Fibroblast of pulmonary artery (primary cell): ENCODE results near the gene MRPS35.
A peak's percentile ranks its signal among the peaks of the same experiment; 100 is the strongest.

Experiments used
- DNase-seq: peaks from one replicate; pipeline ENCODE4 v3.0.0-alpha.2; 2010; ENCODE audit warnings: low read depth
- H3K4me3 ChIP-seq: replicated peaks from 2 replicates; pipeline ENCODE4 v1.5.1; 2011; ENCODE audit warnings: low read depth, mild to moderate bottlenecking, control low read depth, low read length, moderate library complexity
- CTCF ChIP-seq: IDR thresholded peaks from 2 replicates; pipeline ENCODE4 v1.5.1; 2011; ENCODE audit warnings: mild to moderate bottlenecking, control low read depth, low read length, inconsistent platforms; ENCODE audit errors: missing control alignments

The MRPS35 gene

GRCh38 chr12:27779920-27780611, 69.4 kb downstream of the MRPS35 start, which contains the start of the genes KLHL42 and MANSC4:
TSS of gene KLHL42 (plus strand) at chr12:27780233. CDS start at chr12:27780331, 98 bp downstream.
TSS of gene MANSC4 (minus strand) at chr12:27780236. CDS start at chr12:27771276, 8,960 bp downstream.
- TF ChIP-seq CTCF, result no peak
- DNase-seq, result peak; percentile 73
- peak within 1 kb of the TSS; percentile 76 for H3K4me3 ChIP-seq

- no peak for TF ChIP-seq CTCF
- peak overlapping the region; percentile 76 for H3K4me3 ChIP-seq
- DNase-seq, result peak; percentile 79
These were observed 70.2 kb downstream of the MRPS35 start for GRCh38 chr12:27780612-27781408.

GRCh38 chr12:27781680-27782079, 71.0 kb downstream of the MRPS35 start:
- peak; percentile 64 for DNase-seq
- H3K4me3 ChIP-seq, result peak overlapping the region; percentile 76
- TF ChIP-seq CTCF, result no peak

- no peak for DNase-seq
- H3K4me3 ChIP-seq, result no peak overlapping the region
- TF ChIP-seq CTCF, result no peak
These were observed 71.8 kb downstream of the MRPS35 start for GRCh38 chr12:27782481-27782880.

- peak overlapping the region; percentile 8 for H3K4me3 ChIP-seq
- TF ChIP-seq CTCF, result no peak
- DNase-seq, result peak; percentile 73
These were observed 75.4 kb downstream of the MRPS35 start for GRCh38 chr12:27785882-27786570.

- H3K4me3 ChIP-seq, result no peak overlapping the region
- TF ChIP-seq CTCF, result no peak
- no peak for DNase-seq
These were observed 76.9 kb downstream of the MRPS35 start for GRCh38 chr12:27787559-27787958.
